Bronchial epithelial cell (primary cell): Measurements from ENCODE around the gene CACNG5. TPM values are rescaled to one million over a fixed set of nuclear protein-coding genes. Genes with fewer than 3 reads are reported as not detected.
A peak's percentile ranks its signal among the peaks of the same experiment; 100 is the strongest.

ENCODE experiments used
- DNase-seq: peaks from one replicate; pipeline ENCODE4 v3.0.0-alpha.2; 2010; ENCODE audit warnings: low read depth
- FAIRE-seq: peaks from 2 replicates; lab custom pipeline; 2011; peaks lifted over from hg19 to GRCh38; lab: Jason Lieb, UNC
- H3K27me3 ChIP-seq: 2 replicates; pipeline ENCODE4 v1.5.1; 2011; ENCODE audit warnings: low read length; ENCODE audit not compliant: control insufficient read depth, insufficient read depth
- H3K36me3 ChIP-seq: 2 replicates; pipeline ENCODE4 v1.5.1; 2011; ENCODE audit warnings: low read length; ENCODE audit not compliant: control insufficient read depth, insufficient read depth
- H3K4me3 ChIP-seq: 2 replicates; pipeline ENCODE4 v1.5.1; 2011; ENCODE audit warnings: mild to moderate bottlenecking, low read depth, low read length, control low read depth
- CTCF ChIP-seq: IDR thresholded peaks from 2 replicates; pipeline ENCODE4 v1.5.1; 2011; ENCODE audit warnings: mild to moderate bottlenecking, moderate library complexity, low read length, control low read depth, inconsistent platforms; ENCODE audit not compliant: insufficient read depth, severe bottlenecking
- total RNA-seq: library from RNA; depleted of rRNA; stranded (reverse); fragments of >200 nt; gene quantifications from 2 replicates; pipeline ENCODE4 v1.2.1, GENCODE V29; 2014

The CACNG5 gene
- total RNA-seq, 1 donor from 2014 or later: not detected

- FAIRE-seq (peak; percentile 7), DNase-seq (no peak)
- no peak overlapping the region for H3K4me3 ChIP-seq
- no peak for TF ChIP-seq CTCF
- H3K27me3 ChIP-seq: no peaks in the 10 kb centered on the region
- H3K36me3 ChIP-seq: no peaks in the 10 kb centered on the region
Observed at GRCh38 chr17:66814026-66814425, 20.9 kb upstream of the CACNG5 start.

- Histone ChIP-seq H3K27me3 (no peaks in the 10 kb centered on the region), H3K4me3 (no peak overlapping the region), H3K36me3 (no peaks in the 10 kb centered on the region)
- no peak for TF ChIP-seq CTCF
- DNase-seq: no peak
- FAIRE-seq: no peak
Observed at GRCh38 chr17:66814570-66814969, 20.3 kb upstream of the CACNG5 start.

GRCh38 chr17:66817750-66818149 is 17.2 kb upstream of the CACNG5 start:
- DNase-seq (no peak), FAIRE-seq (no peak)
- TF ChIP-seq CTCF: no peak
- Histone ChIP-seq H3K36me3 (no peaks in the 10 kb centered on the region), H3K4me3 (no peak overlapping the region), H3K27me3 (no peaks in the 10 kb centered on the region)

- H3K4me3 ChIP-seq: no peak overlapping the region
- no peaks in the 10 kb centered on the region for H3K36me3 ChIP-seq
- no peaks in the 10 kb centered on the region for H3K27me3 ChIP-seq
- TF ChIP-seq CTCF: no peak
- FAIRE-seq (no peak), DNase-seq (no peak)
Observed at GRCh38 chr17:66819466-66819865, 15.5 kb upstream of the CACNG5 start.

- FAIRE-seq: no peak
- no peak overlapping the region for H3K4me3 ChIP-seq
- H3K36me3 ChIP-seq: no peaks in the 10 kb centered on the region
- no peak for DNase-seq
- H3K27me3 ChIP-seq: no peaks in the 10 kb centered on the region
- no peak for TF ChIP-seq CTCF
Observed at GRCh38 chr17:66822009-66822408, 12.9 kb upstream of the CACNG5 start.

- H3K4me3 ChIP-seq: no peak overlapping the region
- DNase-seq (no peak), FAIRE-seq (no peak)
- no peaks in the 10 kb centered on the region for H3K36me3 ChIP-seq
- TF ChIP-seq CTCF: no peak
- no peaks in the 10 kb centered on the region for H3K27me3 ChIP-seq
Observed at GRCh38 chr17:66826856-66827255, 8.1 kb upstream of the CACNG5 start.
